Endothelial cell of umbilical vein (primary cell): ENCODE results near the gene CLIC3.

ENCODE experiments used
- EZH2 ChIP-seq: IDR thresholded peaks from 2 replicates; pipeline ENCODE4 v1.6.1; 2012; ENCODE audit warnings: borderline replicate concordance, low read depth, mild to moderate bottlenecking, moderate library complexity, low read length, inconsistent platforms; ENCODE audit not compliant: severe bottlenecking
- GATA2 ChIP-seq: IDR thresholded peaks from 2 replicates; pipeline ENCODE4 v1.7.0; 2011; ENCODE audit warnings: low read depth, mild to moderate bottlenecking, moderate library complexity, mixed read lengths, low read length; ENCODE audit not compliant: insufficient read length, insufficient read depth
- POLR2A ChIP-seq: IDR thresholded peaks from 2 replicates; pipeline ENCODE4 v1.6.1; 2012; ENCODE audit warnings: low read depth, mild to moderate bottlenecking, control low read depth, low read length
- POLR2AphosphoS5 ChIP-seq: IDR thresholded peaks from 2 replicates; pipeline ENCODE4 v1.6.1; 2012; ENCODE audit warnings: low read depth, mild to moderate bottlenecking, control low read depth, low read length, moderate library complexity; ENCODE audit not compliant: insufficient read depth
- TF ChIP-seq, protein P1 (sequence below), 2 donors: IDR thresholded peaks; 1 replicate in 1 of 2; 2 replicates in 1 of 2; pipeline ENCODE4 v1.5.1; 2011; ENCODE audit warnings: low read length in 2 of 2, mild to moderate bottlenecking in 2 of 2, moderate library complexity in 2 of 2, control low read depth in 1 of 2, inconsistent platforms in 1 of 2, low read depth in 1 of 2; ENCODE audit not compliant: insufficient read depth in 1 of 2; ENCODE audit errors: extremely low read depth in 1 of 2
- TF ChIP-seq, protein P2 (sequence below): IDR thresholded peaks from 2 replicates; pipeline ENCODE4 v1.6.1; 2011; ENCODE audit not compliant: insufficient read depth, insufficient read length

- TF ChIP-seq, protein P1, sequence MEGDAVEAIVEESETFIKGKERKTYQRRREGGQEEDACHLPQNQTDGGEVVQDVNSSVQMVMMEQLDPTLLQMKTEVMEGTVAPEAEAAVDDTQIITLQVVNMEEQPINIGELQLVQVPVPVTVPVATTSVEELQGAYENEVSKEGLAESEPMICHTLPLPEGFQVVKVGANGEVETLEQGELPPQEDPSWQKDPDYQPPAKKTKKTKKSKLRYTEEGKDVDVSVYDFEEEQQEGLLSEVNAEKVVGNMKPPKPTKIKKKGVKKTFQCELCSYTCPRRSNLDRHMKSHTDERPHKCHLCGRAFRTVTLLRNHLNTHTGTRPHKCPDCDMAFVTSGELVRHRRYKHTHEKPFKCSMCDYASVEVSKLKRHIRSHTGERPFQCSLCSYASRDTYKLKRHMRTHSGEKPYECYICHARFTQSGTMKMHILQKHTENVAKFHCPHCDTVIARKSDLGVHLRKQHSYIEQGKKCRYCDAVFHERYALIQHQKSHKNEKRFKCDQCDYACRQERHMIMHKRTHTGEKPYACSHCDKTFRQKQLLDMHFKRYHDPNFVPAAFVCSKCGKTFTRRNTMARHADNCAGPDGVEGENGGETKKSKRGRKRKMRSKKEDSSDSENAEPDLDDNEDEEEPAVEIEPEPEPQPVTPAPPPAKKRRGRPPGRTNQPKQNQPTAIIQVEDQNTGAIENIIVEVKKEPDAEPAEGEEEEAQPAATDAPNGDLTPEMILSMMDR (IDR thresholded peaks at IDR 0.05; ENCODE audit: extremely low read depth in 1 of 2, insufficient read depth in 1 of 2, low read depth in 1 of 2, low read length in 2 of 2): no peak
- no peak for TF ChIP-seq GATA2
- no peak for TF ChIP-seq POLR2A
- no peak for TF ChIP-seq EZH2
- no peak for TF ChIP-seq POLR2AphosphoS5
- TF ChIP-seq, protein P2, sequence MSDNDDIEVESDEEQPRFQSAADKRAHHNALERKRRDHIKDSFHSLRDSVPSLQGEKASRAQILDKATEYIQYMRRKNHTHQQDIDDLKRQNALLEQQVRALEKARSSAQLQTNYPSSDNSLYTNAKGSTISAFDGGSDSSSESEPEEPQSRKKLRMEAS: no peak
Observed at GRCh38 chr9:136965771-136966484, 30.4 kb downstream of the CLIC3 start.
